BLaER1 treated with 17β-estradiol and CSF1 and Interleukin-3, amounts not matched to agents 10 nM and 100 nM (cell line): Measurements from ENCODE around the gene NSD2.
"Not testable (repeated sequence)": the region's sequence is repeated elsewhere in the genome, so short reads cannot be mapped to it uniquely, and the experiment has no call there.

Experiments used
- H3K27ac ChIP-seq, 11 experiments: shearing (Covaris generic); formaldehyde crosslinking; 2 replicates each; pipeline ENCODE4 v1.8.1; 2022
- H3K27me3 ChIP-seq, 11 experiments: shearing (Covaris generic); formaldehyde crosslinking; 2 replicates each; pipeline ENCODE4 v1.8.1; 2022
- H3K36me3 ChIP-seq, 11 experiments: shearing (Covaris generic); formaldehyde crosslinking; 2 replicates each; pipeline ENCODE4 v1.8.1; 2022
- H3K4me1 ChIP-seq, 10 experiments: shearing (Covaris generic); formaldehyde crosslinking; 2 replicates each; pipeline ENCODE4 v1.8.1; 2022
- H3K4me2 ChIP-seq, 11 experiments: shearing (Covaris generic); formaldehyde crosslinking; 2 replicates each; pipeline ENCODE4 v1.8.1; 2022
- H3K4me3 ChIP-seq, 10 experiments: shearing (Covaris generic); formaldehyde crosslinking; 2 replicates each; pipeline ENCODE4 v1.8.1; 2022
- H3K9ac ChIP-seq, 11 experiments: shearing (Covaris generic); formaldehyde crosslinking; 2 replicates each; pipeline ENCODE4 v1.8.1; 2022
- H3K9me3 ChIP-seq, 11 experiments: shearing (Covaris generic); formaldehyde crosslinking; replicated peaks in 1 of 11; 2 replicates each; pipeline ENCODE4 v1.8.1; 2022
- H4K20me1 ChIP-seq, 11 experiments: shearing (Covaris generic); formaldehyde crosslinking; 2 replicates each; pipeline ENCODE4 v1.8.1; 2022
- Cebpa-rat ChIP-seq, 11 experiments: shearing (Covaris generic); IDR thresholded peaks; 2 replicates each; pipeline ENCODE4 v1.8.1; 2022

The NSD2 gene

DNA sequence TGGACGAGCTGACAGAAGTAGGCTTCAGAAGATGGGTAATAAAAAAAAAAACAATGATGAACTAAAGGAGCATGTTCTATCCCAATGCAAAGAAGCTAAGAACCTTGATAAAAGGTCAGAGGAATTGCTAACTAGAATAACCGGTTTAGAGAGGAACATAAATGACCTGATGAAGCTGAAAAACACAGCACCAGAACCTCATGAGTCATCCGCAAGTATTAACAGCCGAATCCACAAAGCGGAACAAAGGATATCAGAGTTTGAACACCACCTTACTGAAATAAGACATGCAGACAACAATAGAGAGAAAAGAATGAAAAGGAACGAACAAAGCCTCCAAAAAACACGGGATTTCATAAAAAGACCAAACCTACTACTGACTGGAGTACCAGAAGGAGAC is 127.1 kb downstream of the NSD2 start:
- H3K9ac ChIP-seq = no peak overlapping the region
- H3K9me3 ChIP-seq = peaks cover 45 to 78% (median 72%) of the 10 kb centered on the region in 11 experiments
- H3K36me3 ChIP-seq = peaks cover 49 to 99% (median 87%) of the 10 kb centered on the region in 11 experiments
- no peak overlapping the region for H3K27ac ChIP-seq
- peaks cover 15 to 91% (median 58%) of the 10 kb centered on the region in 11 experiments; a peak in 19 of 22 replicates for H4K20me1 ChIP-seq
- no peak for TF ChIP-seq Cebpa-rat (IDR thresholded peaks at IDR 0.05)
- H3K4me2 ChIP-seq = no peak overlapping the region
- no peaks in the 10 kb centered on the region for H3K27me3 ChIP-seq
- H3K4me3 ChIP-seq = no peak overlapping the region
- peaks cover 0 to 13% (median 0%) of the 10 kb centered on the region in 10 experiments; a peak in 2 of 20 replicates for H3K4me1 ChIP-seq

DNA sequence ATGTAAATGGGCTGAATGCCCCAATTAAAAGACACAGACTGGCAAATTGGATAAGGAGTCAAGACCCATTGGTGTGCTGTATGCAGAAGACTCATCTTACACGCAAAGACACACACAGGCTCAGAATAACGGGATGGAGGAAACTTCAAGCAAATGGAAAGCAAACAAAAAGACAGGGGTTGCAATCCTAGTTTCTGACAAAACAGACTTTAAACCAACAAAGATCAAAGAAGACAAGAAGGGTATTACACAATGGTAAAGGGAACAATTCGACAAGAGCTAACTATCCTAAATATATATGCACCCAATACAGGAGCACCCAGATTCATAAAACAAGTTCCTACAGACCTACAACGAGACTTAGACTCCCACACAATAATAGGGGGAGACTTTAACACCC is 128.1 kb downstream of the NSD2 start:
- peaks cover 59 to 99% (median 95%) of the 10 kb centered on the region in 11 experiments for H3K36me3 ChIP-seq
- H4K20me1 ChIP-seq = peaks cover 9 to 91% (median 52%) of the 10 kb centered on the region in 11 experiments; a peak in 18 of 22 replicates
- not testable (repeated sequence) for H3K4me3 ChIP-seq, H3K9ac ChIP-seq, H3K27me3 ChIP-seq, H3K4me2 ChIP-seq, H3K27ac ChIP-seq
- peaks cover 45 to 83% (median 77%) of the 10 kb centered on the region in 11 experiments for H3K9me3 ChIP-seq
- peaks cover 0 to 13% (median 0%) of the 10 kb centered on the region in 10 experiments; a peak in 2 of 20 replicates for H3K4me1 ChIP-seq

DNA sequence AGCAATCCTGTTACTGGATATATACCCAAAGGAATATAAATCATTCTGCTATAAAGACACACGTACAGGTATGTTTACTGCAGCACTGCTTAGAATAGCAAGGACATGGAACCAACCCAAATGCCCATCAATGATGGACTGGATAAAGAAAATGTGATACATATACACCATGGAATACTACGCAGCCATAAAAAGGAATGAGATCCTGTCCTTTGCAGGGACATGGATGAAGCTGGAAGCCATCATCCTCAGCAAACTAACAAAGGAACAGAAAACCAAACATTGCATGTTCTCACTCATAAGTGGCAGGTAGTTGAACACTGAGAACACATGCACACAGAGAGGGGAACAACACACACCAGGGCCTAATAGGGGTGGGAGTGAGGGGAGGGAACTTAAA is 132.2 kb downstream of the NSD2 start:
- Histone ChIP-seq H3K4me1 (peaks cover 15 to 27% (median 17%) of the 10 kb centered on the region in 10 experiments), H3K36me3 (peaks cover 60 to 91% (median 86%) of the 10 kb centered on the region in 11 experiments), H4K20me1 (peaks cover 23 to 88% (median 58%) of the 10 kb centered on the region in 11 experiments; a peak in 20 of 22 replicates), H3K9me3 (peaks cover 25 to 54% (median 49%) of the 10 kb centered on the region in 11 experiments)
- not testable (repeated sequence) for H3K9ac ChIP-seq, H3K4me3 ChIP-seq, H3K27ac ChIP-seq, H3K4me2 ChIP-seq, H3K27me3 ChIP-seq

DNA sequence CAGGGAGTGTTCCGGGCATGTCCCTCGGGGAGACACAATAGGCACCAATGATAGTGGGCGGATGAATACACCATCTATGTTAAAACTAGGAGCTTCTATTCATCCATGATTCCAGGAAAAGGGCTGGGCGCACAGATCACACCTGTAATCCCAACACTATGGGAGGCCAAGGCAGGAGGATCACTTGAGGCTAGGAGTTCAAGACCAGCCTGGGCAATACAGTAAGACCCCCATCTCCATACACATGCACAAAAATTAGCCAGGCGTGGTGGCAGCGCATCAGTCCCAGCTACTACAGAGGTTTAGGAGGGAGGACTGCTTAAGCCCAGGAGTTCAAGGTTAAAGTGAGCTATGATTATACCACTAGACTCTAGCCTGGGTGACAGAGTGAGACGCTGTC is 135.2 kb downstream of the NSD2 start:
- Histone ChIP-seq H3K4me2 (peak overlapping the region in 8 of 11 experiments; percentile 11 to 91 (median 82); a peak in 14 of 22 replicates), H4K20me1 (peaks cover 23 to 67% (median 48%) of the 10 kb centered on the region in 11 experiments; a peak in 20 of 22 replicates), H3K36me3 (peaks cover 36 to 61% (median 56%) of the 10 kb centered on the region in 11 experiments), H3K27ac (no peak overlapping the region), H3K4me1 (peaks cover 27 to 37% (median 32%) of the 10 kb centered on the region in 10 experiments), H3K9me3 (peaks cover 0 to 24% (median 19%) of the 10 kb centered on the region in 11 experiments; a peak in 20 of 22 replicates), H3K9ac (no peak overlapping the region), H3K27me3 (no peaks in the 10 kb centered on the region), H3K4me3 (no peak overlapping the region)
- TF ChIP-seq Cebpa-rat (IDR thresholded peaks at IDR 0.05) = no peak

DNA sequence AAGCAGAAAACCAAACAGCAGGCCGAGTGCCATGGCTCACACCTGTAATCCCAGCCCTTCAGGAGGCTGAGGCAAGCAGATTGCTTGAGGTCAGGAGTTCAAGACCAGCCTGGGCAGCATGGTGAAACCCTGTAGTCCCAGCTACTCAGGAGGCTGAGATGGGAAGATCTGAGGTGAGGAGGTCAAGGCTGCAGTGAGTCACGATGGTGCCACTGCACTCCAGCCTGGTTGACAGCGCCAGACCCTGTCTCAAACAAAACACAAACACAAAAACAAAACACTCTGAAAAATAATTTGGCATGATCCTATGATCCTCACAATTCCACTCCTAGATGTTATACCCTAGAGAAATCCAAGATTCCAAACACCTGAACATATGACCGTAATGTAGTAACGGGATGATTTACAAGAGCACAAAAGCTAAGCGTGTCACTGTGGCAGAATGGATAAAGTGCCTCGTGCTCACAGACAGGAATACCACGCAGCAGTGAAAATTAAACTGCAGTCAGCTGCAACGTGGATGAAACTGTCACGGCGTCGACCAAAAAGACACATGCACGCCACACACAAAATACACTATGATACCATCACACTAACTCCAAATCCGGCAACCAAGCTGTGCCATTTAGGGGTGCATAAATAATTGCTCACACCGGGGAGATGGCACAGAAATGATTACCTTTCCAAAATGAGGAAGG is 135.9 kb downstream of the NSD2 start:
- no peak for TF ChIP-seq Cebpa-rat (IDR thresholded peaks at IDR 0.05)
- H3K36me3 ChIP-seq = peaks cover 32 to 54% (median 49%) of the 10 kb centered on the region in 11 experiments
- no peaks in the 10 kb centered on the region for H3K27me3 ChIP-seq

DNA sequence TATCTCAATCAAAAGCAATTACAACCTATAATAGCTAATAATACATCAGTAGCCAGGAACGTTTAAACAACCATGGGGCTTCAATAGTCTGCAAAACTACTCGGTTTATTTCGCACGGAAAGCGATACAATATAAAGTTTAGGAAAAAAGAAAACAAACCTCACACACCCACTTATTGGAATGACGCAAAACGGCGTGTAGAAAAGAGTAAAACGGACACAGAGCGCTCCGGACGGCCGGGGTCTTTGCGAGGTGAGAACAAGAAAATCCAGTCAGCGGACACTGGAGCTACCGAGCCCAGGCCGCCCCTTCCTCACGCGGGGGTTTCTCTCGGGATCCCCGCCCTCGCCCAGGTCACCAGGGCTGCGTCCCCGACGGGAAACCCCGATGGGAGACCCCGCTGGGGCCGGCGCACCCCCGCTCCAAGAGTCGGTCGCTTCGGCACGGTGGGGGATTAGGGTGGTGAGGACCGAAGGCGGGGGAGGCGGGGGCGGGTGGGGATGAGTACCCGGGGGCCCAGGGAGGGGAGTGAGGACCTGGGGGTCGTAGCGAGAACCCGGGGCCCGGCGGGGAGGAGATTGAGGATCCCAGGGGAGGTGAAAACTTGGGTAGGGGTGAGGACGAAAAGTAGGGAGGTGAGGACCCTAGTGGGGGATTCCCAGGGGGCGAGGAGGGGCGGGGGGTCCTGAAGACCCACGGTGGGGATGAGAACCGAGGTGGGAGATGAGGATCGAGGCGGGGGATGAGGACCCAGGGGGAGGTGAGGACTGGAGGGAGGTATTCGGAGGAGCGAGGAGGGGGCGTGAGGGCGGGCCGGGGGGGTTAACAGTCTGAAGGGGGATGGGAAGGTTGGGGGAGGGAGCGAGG is 136.8 kb downstream of the NSD2 start:
- Histone ChIP-seq H3K9ac (peak overlapping the region; percentile 91 to 99 (median 97)), H3K4me1 (peaks cover 27 to 42% (median 38%) of the 10 kb centered on the region in 10 experiments), H3K4me3 (peak overlapping the region; percentile 75 to 93 (median 85)), H4K20me1 (peaks cover 23 to 50% (median 41%) of the 10 kb centered on the region in 11 experiments; a peak in 20 of 22 replicates), H3K27ac (peak overlapping the region; percentile 95 to 100 (median 98); a peak in 21 of 22 replicates), H3K36me3 (peaks cover 30 to 44% (median 39%) of the 10 kb centered on the region in 11 experiments), H3K9me3 (peaks cover 0 to 10% (median 5%) of the 10 kb centered on the region in 11 experiments; a peak in 7 of 22 replicates), H3K27me3 (no peaks in the 10 kb centered on the region), H3K4me2 (peak overlapping the region; percentile 80 to 94 (median 86))
- no peak for TF ChIP-seq Cebpa-rat (IDR thresholded peaks at IDR 0.05)

More for the DNA sequence above, 135.9 kb downstream of the NSD2 start:
- H3K4me2 ChIP-seq = peak overlapping the region; percentile 80 to 94 (median 86)
- H3K4me3 ChIP-seq = peak overlapping the region; percentile 75 to 93 (median 85)
- H3K9ac ChIP-seq = peak overlapping the region; percentile 91 to 99 (median 97); a peak in 21 of 22 replicates
- H3K27ac ChIP-seq = no peak overlapping the region
- peaks cover 27 to 42% (median 37%) of the 10 kb centered on the region in 10 experiments for H3K4me1 ChIP-seq
- H4K20me1 ChIP-seq = peaks cover 23 to 59% (median 48%) of the 10 kb centered on the region in 11 experiments; a peak in 20 of 22 replicates
- peaks cover 0 to 16% (median 12%) of the 10 kb centered on the region in 11 experiments; a peak in 11 of 22 replicates for H3K9me3 ChIP-seq

DNA sequence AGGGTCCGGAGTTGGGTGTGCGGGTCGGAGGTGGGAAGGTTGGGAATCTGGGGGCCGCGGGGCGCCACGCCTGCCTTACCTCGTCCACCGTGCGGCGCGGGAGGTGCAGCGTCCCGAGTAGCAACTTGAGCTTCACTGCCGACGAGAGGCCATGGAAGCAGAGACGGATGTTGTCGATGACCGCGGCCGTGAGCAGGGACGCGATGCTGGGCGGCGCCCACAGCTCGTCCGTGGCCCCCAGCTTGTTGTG is 137.4 kb downstream of the NSD2 start:
- peak overlapping the region; percentile 91 to 99 (median 97) for H3K9ac ChIP-seq
- peak overlapping the region; percentile 75 to 93 (median 85) for H3K4me3 ChIP-seq
- H4K20me1 ChIP-seq = peaks cover 23 to 44% (median 40%) of the 10 kb centered on the region in 11 experiments; a peak in 20 of 22 replicates
- peaks cover 25 to 39% (median 34%) of the 10 kb centered on the region in 11 experiments for H3K36me3 ChIP-seq
- peak overlapping the region in 7 of 11 experiments; percentile 90 to 97 (median 94); a peak in 9 of 22 replicates for H3K4me2 ChIP-seq
- peaks cover 0 to 5% (median 0%) of the 10 kb centered on the region in 11 experiments; a peak in 7 of 22 replicates for H3K9me3 ChIP-seq
- H3K4me1 ChIP-seq = peaks cover 27 to 42% (median 38%) of the 10 kb centered on the region in 10 experiments
- H3K27ac ChIP-seq = peak overlapping the region; percentile 95 to 100 (median 98)
- no peaks in the 10 kb centered on the region for H3K27me3 ChIP-seq
- no peak for TF ChIP-seq Cebpa-rat (IDR thresholded peaks at IDR 0.05)

DNA sequence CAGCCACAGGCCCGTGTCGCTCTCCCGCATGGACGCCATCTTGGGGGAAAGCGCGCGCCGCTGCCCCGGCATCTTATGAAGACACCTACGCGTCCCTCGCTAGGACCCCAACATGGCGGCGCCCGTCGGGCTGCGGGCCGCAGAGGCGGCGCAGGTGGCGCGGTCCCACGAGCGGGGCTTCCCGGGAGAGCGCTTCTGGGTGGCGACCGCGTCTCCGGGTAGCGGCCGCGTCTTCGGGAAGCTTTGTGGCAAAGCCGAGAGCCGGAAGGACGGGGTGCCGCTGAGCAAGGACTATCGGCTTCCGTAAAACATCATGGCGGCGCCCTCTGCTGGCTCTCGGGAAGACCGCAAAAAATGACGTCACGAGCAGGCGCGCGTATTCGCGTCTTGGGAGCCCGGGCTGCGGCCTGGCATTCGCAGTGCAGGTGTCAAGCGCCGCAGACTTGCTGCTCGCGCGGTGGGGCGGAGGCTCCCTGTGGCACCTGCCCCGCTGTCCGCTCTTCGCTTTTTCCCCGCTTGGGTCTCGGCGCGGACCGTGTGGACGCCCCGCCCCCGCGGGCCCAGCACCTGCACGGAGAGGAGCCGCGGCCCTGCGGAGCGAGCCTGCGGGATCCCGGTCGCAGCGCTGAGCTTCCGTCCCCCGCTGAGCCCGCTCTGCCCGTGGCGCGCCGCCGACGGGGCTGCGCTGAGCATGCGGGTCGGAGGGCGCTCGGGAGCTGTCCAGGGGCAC is 137.9 kb downstream of the NSD2 start, which contains the start of gene NELFA:
NELFA (minus strand) TSS at position 54 of the 730 bp plus-strand sequence; CDS start at position 39, 15 bp downstream.
- peak within 1 kb of the TSS; percentile 90 to 97 (median 94) for H3K4me2 ChIP-seq
- peaks cover 20 to 34% (median 29%) of the 10 kb centered on the region in 11 experiments for H3K36me3 ChIP-seq
- peak within 1 kb of the TSS; percentile 91 to 99 (median 97) for H3K9ac ChIP-seq
- no peaks in the 10 kb centered on the region for H3K9me3 ChIP-seq
- H3K4me3 ChIP-seq = peak within 1 kb of the TSS; percentile 75 to 93 (median 85)
- no peak for TF ChIP-seq Cebpa-rat (IDR thresholded peaks at IDR 0.05)
- H3K27ac ChIP-seq = peak within 1 kb of the TSS; percentile 95 to 100 (median 98)
- H3K4me1 ChIP-seq = peaks cover 27 to 42% (median 38%) of the 10 kb centered on the region in 10 experiments
- peaks cover 23 to 40% (median 35%) of the 10 kb centered on the region in 11 experiments; a peak in 20 of 22 replicates for H4K20me1 ChIP-seq
- no peaks in the 10 kb centered on the region for H3K27me3 ChIP-seq
